GM19193 (cell line): Measurements from ENCODE around the gene RGS6.

Experiments
- POLR2A ChIP-seq: IDR thresholded peaks from 4 replicates; pipeline ENCODE4 v1.6.1; 2011; ENCODE audit not compliant: insufficient read depth, insufficient read length; ENCODE audit errors: extremely low read depth

RGS6 gene

DNA sequence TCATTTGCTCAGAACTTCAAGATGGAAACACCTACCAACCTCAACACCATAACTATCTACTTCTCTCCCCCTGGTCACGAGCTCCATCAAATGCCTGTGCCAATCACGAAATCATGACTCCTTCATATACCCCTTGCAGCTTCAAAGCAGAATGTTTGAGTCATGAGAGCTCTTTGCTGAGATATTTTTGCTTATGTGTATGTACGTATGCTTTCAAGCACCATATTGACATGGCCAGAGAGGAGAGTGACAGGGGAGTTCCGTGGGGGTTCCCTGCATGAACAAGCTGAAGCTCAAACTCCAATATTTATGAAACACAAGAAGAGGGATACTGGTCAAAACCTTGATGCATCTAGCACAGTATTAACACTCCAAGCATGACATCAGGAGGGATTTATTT is 587.3 kb downstream of the RGS6 start:
- no peak for TF ChIP-seq POLR2A

DNA sequence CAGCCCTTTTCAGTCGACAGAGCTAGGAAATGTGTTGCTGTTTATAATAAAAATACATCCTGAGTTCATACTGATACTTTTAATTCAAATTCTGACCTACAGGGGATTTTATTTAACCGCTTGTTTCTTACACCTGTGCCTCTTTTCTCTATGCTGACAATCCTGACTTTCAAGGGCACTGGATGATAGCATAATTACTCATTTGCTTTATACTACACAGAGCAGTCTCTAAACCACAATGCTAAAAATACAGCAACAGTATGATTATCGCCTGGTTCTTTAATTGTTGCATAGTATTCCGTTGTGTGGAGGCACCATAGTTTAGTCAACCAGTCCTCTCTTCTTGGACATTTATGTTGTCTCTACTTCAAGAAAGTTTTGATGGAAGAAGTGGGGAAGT is 588.8 kb downstream of the RGS6 start:
- TF ChIP-seq POLR2A, result no peak

DNA sequence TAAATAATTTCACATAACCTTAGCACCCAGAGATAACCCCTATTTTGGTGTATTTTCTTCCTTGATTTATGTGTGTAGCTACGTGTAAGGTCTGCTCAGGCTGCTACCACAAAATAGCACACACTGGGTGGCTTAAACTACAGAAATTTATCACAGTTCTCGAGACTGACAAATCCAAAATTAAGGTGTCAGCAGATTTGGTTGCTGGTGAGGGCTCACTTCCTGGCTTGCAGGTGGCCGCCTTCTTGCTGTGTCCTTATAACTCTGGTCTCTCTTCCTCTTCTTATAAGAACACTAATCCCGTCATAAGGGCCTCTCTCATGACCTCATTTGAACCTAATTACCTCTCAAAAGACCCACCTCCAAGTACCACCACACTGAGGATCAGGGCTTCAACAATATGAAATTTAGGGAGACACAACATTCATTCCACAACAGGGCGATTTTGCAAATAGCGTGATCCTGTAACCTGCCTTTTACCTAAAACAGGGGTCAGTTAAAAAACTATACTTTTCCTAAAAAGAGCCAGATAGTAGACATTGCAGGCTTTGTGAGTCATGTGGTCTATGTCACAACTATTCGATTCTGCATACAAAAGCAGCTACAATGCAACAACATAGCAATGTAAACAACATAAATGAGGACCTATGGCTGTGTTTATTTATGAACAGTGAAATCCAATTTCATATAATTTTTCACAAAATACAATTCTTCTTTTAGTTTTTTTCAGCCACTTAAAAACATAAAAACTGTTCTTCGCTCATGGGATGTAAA is 589.9 kb downstream of the RGS6 start:
- TF ChIP-seq POLR2A, result no peak

GRCh38 chr14:72522847-72523246 is 590.6 kb downstream of the RGS6 start:
- TF ChIP-seq POLR2A, result no peak

DNA sequence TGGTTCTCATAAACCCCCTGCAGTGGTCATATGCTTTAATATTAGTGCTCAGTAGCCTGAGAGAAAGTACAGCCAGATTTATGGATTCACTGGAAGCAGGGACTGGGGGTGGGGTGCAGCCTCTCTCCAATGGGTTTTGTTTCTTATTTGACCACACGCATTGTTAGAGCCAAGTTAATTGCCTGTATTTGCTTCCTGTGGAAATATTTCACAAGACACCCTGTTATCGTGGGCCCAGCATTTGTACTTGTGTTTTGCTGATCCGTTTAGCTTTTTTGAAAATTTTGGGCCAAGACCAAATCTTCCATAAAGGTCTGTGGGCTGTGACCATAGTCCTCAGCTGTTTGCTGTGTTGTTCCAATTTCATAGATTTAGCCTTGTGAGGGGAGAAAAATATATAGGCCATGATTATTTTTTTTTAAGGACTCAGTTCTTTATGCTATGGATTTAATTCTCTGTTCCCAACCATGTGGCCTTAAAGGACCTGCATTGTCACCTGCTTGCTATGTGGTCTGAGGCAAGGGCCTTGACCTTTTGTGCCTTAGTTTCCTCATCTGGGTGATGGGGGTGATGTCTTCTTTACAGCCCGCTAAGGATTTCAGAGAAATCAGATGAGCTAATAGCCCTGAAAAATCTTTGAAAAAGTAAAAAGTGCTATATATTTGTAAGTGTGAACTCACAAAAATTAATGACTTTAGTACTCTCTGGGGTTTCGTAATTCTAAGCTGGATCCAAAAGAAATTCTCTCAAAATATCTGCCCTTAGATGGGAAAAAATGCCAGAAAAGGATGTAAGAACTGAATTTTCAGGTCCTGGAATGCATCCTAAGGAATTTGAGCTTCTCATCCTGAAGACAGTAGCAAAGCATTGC is 591.4 kb downstream of the RGS6 start:
- no peak for TF ChIP-seq POLR2A

- no peak for TF ChIP-seq POLR2A
These were observed 592.0 kb downstream of the RGS6 start for GRCh38 chr14:72524295-72524629.

GRCh38 chr14:72525087-72525915 is 593.1 kb downstream of the RGS6 start:
- no peak for TF ChIP-seq POLR2A

- TF ChIP-seq POLR2A, result no peak
These were observed 595.4 kb downstream of the RGS6 start for GRCh38 chr14:72527591-72527990.

GRCh38 chr14:72528059-72528862 is 596.0 kb downstream of the RGS6 start:
- no peak for TF ChIP-seq POLR2A

- no peak for TF ChIP-seq POLR2A
These were observed 596.6 kb downstream of the RGS6 start for GRCh38 chr14:72528863-72529175.

GRCh38 chr14:72532686-72533454 is 600.6 kb downstream of the RGS6 start:
- TF ChIP-seq POLR2A, result no peak

- no peak for TF ChIP-seq POLR2A
These were observed 603.3 kb downstream of the RGS6 start for GRCh38 chr14:72535485-72535884.

DNA sequence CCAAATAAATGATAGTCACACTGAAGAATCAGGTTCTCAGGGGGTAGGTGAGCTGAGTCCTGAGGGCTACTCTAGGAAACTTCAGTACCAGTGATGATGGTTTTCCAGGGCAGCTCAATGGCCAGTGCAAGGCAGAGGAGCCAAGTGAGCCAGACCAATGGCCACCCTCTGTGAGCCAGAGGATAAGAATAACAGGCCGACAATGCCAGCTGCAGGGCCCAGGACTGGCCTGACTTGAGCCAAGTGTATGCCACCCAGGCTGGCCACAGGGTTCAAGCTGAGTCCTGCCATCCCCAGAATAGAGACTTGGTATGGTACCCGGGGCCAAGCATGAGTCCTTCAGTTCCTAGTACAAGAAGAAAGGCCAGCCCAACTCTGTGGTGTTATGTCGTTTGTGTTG is 606.2 kb downstream of the RGS6 start:
- TF ChIP-seq POLR2A, result no peak
